B cell (primary cell): ENCODE measurements around the gene RFC5. TPM values are rescaled to one million over a fixed set of nuclear protein-coding genes. Genes with fewer than 3 reads are reported as not detected.

ENCODE experiments used
- ATAC-seq: fragments of 200-7000 bp; cut with Tn5 transposase; one replicate; pipeline ENCODE4 v1.10.0; 2021; ENCODE audit warnings: low read depth, mild to moderate bottlenecking, moderate number of reproducible peaks, moderate library complexity
- CTCF ChIA-PET: fragments of 350-600 bp; sonication (Branson Sonifier 250); formaldehyde crosslinking; loops from one replicate; lab custom pipeline; 2021; ENCODE audit warnings: antibody characterized with exemption, inconsistent platforms; lab: Charles Lee
- POLR2A ChIA-PET: fragments of 350-600 bp; sonication (Branson Sonifier 250); formaldehyde crosslinking; loops from one replicate; lab custom pipeline; 2021; ENCODE audit warnings: antibody characterized with exemption; lab: Charles Lee
- DNase-seq: peaks from one replicate; pipeline ENCODE4 v3.0.0; 2013
- H2AFZ ChIP-seq: 2 replicates; pipeline ENCODE4 v1.6.1; 2012; ENCODE audit warnings: mild to moderate bottlenecking, low read depth, low read length; ENCODE audit not compliant: insufficient read depth, poor library complexity, severe bottlenecking
- H3K27ac ChIP-seq, 2 donors: 1 replicate in 1 of 2; 2 replicates in 1 of 2; pipeline ENCODE4 v1.5.1; 2012 to 2013; ENCODE audit warnings: low read length in 2 of 2, mild to moderate bottlenecking in 2 of 2, moderate library complexity in 1 of 2
- H3K27me3 ChIP-seq, 4 experiments: fragments of 200-600 bp in 1 of 4; sonication (generic) in 1 of 4; replicated peaks in 1 of 4; 1 replicate in 2 of 4; 2 replicates in 2 of 4; pipeline versions ENCODE4 v1.6.1 to v1.7.0; 2013 to 2016; ENCODE audit warnings: low read length in 3 of 4, mild to moderate bottlenecking in 2 of 4, mixed read lengths in 1 of 4, moderate library complexity in 1 of 4; ENCODE audit not compliant: insufficient read depth in 4 of 4, control insufficient read depth in 3 of 4; ENCODE audit errors: control extremely low read depth in 1 of 4
- H3K36me3 ChIP-seq, 2 experiments: replicated peaks in 1 of 2; 1 replicate in 1 of 2; 2 replicates in 1 of 2; pipeline versions ENCODE4 v1.6.1 to v1.7.1; 2013; ENCODE audit warnings: low read length in 1 of 2; ENCODE audit not compliant: insufficient read depth in 2 of 2, control insufficient read depth in 1 of 2; ENCODE audit errors: control extremely low read depth in 1 of 2, extremely low read depth in 1 of 2
- H3K4me1 ChIP-seq, 2 donors: fragments of 200-600 bp in 1 of 2; sonication (generic) in 1 of 2; 1 replicate in 1 of 2; 2 replicates in 1 of 2; pipeline versions ENCODE4 v1.5.1 to v1.6.1; 2013 to 2017; ENCODE audit warnings: low read length in 2 of 2; ENCODE audit not compliant: control insufficient read depth in 2 of 2, insufficient read depth in 2 of 2
- H3K4me2 ChIP-seq: replicated peaks from 2 replicates; pipeline ENCODE3; 2012; ENCODE audit warnings: mild to moderate bottlenecking, low read depth, low read length; ENCODE audit not compliant: poor library complexity, severe bottlenecking
- H3K4me3 ChIP-seq, 5 experiments: fragments of 200-600 bp in 1 of 5; sonication (generic) in 1 of 5; 1 replicate in 3 of 5; 2 replicates in 2 of 5; pipeline versions ENCODE4 v1.5.1 to v1.7.0; 2011 to 2016; ENCODE audit warnings: low read length in 4 of 5, mild to moderate bottlenecking in 4 of 5, low read depth in 2 of 5, control low read depth in 1 of 5, moderate library complexity in 1 of 5; ENCODE audit not compliant: insufficient read depth in 1 of 5; ENCODE audit errors: control extremely low read depth in 1 of 5, extremely low read depth in 1 of 5
- H3K79me2 ChIP-seq: fragments of 200-600 bp; sonication (generic); one replicate; pipeline ENCODE4 v1.6.0; 2016; ENCODE audit warnings: low read length; ENCODE audit not compliant: control insufficient read depth, insufficient read depth
- H3K9ac ChIP-seq: fragments of 200-600 bp; sonication (generic); 2 replicates; pipeline ENCODE4 v1.6.1; 2017; ENCODE audit warnings: mild to moderate bottlenecking, low read length, moderate library complexity
- H3K9me3 ChIP-seq, 3 donors: one replicate each; pipeline versions ENCODE4 v1.6.1 to v1.7.1; 2013; ENCODE audit warnings: low read length in 2 of 3; ENCODE audit not compliant: control insufficient read depth in 2 of 3, insufficient read depth in 1 of 3; ENCODE audit errors: control extremely low read depth in 1 of 3
- H4K20me1 ChIP-seq: 2 replicates; pipeline ENCODE4 v1.6.0; 2012; ENCODE audit warnings: mild to moderate bottlenecking, low read length; ENCODE audit not compliant: insufficient read depth, control insufficient read depth, poor library complexity, severe bottlenecking
- H3K27ac Mint-ChIP-seq: one replicate; pipeline ENCODE4 v1.8.0; 2021; ENCODE audit warnings: mixed read lengths
- H3K27me3 Mint-ChIP-seq: one replicate; pipeline ENCODE4 v1.8.0; 2021; ENCODE audit warnings: mixed read lengths
- H3K4me1 Mint-ChIP-seq: one replicate; pipeline ENCODE4 v1.8.0; 2021; ENCODE audit warnings: mixed read lengths
- H3K4me3 Mint-ChIP-seq: one replicate; pipeline ENCODE4 v1.8.0; 2021; ENCODE audit warnings: mixed read lengths
- H3K9me3 Mint-ChIP-seq: one replicate; pipeline ENCODE4 v1.8.0; 2022; ENCODE audit warnings: mixed read lengths; ENCODE audit not compliant: insufficient read depth
- CTCF ChIP-seq: fragments of 200-600 bp; IDR thresholded peaks from one replicate; pipeline ENCODE4 v1.8.0; 2022; ENCODE audit warnings: antibody characterized with exemption, mild to moderate bottlenecking
- EZH2 ChIP-seq: IDR thresholded peaks from 2 replicates; pipeline ENCODE4 v1.6.1; 2012; ENCODE audit warnings: borderline replicate concordance, low read depth, mild to moderate bottlenecking, moderate library complexity, low read length; ENCODE audit not compliant: insufficient read depth, poor library complexity, severe bottlenecking
- WGBS: methylation state at CpG from one replicate; pipeline ENCODE4 v1.1.5; 2013; ENCODE audit warnings: missing lambda C conversion rate; ENCODE audit not compliant: insufficient coverage; 5-methylcytosine and 5-hydroxymethylcytosine counted together
- intact Hi-C: fragments of 100-400 bp; cut with micrococcal nuclease; formaldehyde crosslinking; loops from one replicate; pipeline ENCODE4 v1.10.0; 2022
- polyA plus RNA-seq: library from polyadenylated mRNA; depleted of rRNA; stranded (reverse); fragments of >200 nt; gene quantifications from 2 replicates; pipeline ENCODE4 v1.2.3, GENCODE V29; 2012
- total RNA-seq, 2 donors: library from RNA; stranded (reverse); fragments of 120-200 nt in 1 of 2; gene quantifications; 1 replicate in 1 of 2; 2 replicates in 1 of 2; pipeline versions ENCODE4 v1.2.3 to v1.2.4, GENCODE V29; 2013 to 2022

The RFC5 gene
- total and polyA plus RNA-seq, 2 donors (not counting 1 experiment from before 2014, with no cell fraction given): 22.7 to 23.2 TPM

GRCh38 chr12:118060301-118061010 is 44.0 kb downstream of the RFC5 start:
- Histone ChIP-seq H3K9ac (peak overlapping the region; percentile 71), H3K79me2 (peaks cover 13% of the 10 kb centered on the region), H3K4me3 (peak overlapping the region; percentile 6 to 87 (median 64)), H3K27ac (peak overlapping the region; percentile 56 to 80), H3K4me1 (peaks cover 27 to 35% of the 10 kb centered on the region in 2 donors), H3K27me3 (no peaks in the 10 kb centered on the region), H3K9me3 (no peaks in the 10 kb centered on the region), H3K36me3 (no peaks in the 10 kb centered on the region), H3K4me2 (peak overlapping the region; percentile 76), H2AFZ (peak overlapping the region; percentile 85), H4K20me1 (no peaks in the 10 kb centered on the region)
- ChIA-PET CTCF (interaction anchor here (1.3 to 1.7 kb wide), 2 partner anchors 13 to 317 kb away, joined by 3 to 6 read pairs; no protein-coding TSS in a partner anchor), POLR2A (interaction anchor here (0.7 to 1.2 kb wide), 2 partner anchors 76 to 315 kb away, joined by 3 to 10 read pairs; partner anchors contain the start of gene PEBP1)
- H3K27ac Mint-ChIP-seq: peak overlapping the region; percentile 88
- H3K9me3 Mint-ChIP-seq: no peaks in the 10 kb centered on the region
- 2% methylated on average over 42 of the region's 46 CpGs for WGBS
- H3K27me3 Mint-ChIP-seq: peaks cover under 1% of the 10 kb centered on the region
- TF ChIP-seq EZH2 (no peak), CTCF (no peak)
- DNase-seq: peak; percentile 46
- peaks cover 45% of the 10 kb centered on the region for H3K4me1 Mint-ChIP-seq
- peak overlapping the region; percentile 80 for H3K4me3 Mint-ChIP-seq
- intact Hi-C loops: loop anchor here (1.0 to 2.0 kb wide), 2 partner anchors 44 to 76 kb away; partner anchors contain the start of genes PEBP1 and RFC5
- peak; percentile 18 for ATAC-seq
